ENCODE results near the gene SORCS2.

SORCS2 gene

GRCh38 chr4:7291372-7292114 is 99.2 kb downstream of the SORCS2 start:
- H3K4me3 ChIP-seq (ENCODE audit: low read depth, low read length) = no peak overlapping the region
- TF ChIP-seq POLR2A (IDR thresholded peaks at IDR 0.05; ENCODE audit: extremely low read depth, insufficient read length) (no peak), MAX (IDR thresholded peaks at IDR 0.05; ENCODE audit: low read depth, low read length) (no peak), CTCF (IDR thresholded peaks at IDR 0.05; ENCODE audit: low read depth, low read length) (no peak), MYC (IDR thresholded peaks at IDR 0.05; ENCODE audit: low read depth, low read length) (no peak)
- no peak for DNase-seq (ENCODE audit: low read depth)

GRCh38 chr4:7293703-7294102 is 101.4 kb downstream of the SORCS2 start:
- TF ChIP-seq MAX (IDR thresholded peaks at IDR 0.05; ENCODE audit: low read depth, low read length) = no peak
- no peak for TF ChIP-seq POLR2A (IDR thresholded peaks at IDR 0.05; ENCODE audit: extremely low read depth, insufficient read length)
- TF ChIP-seq MYC (IDR thresholded peaks at IDR 0.05; ENCODE audit: low read depth, low read length) = no peak
- no peak for TF ChIP-seq CTCF (IDR thresholded peaks at IDR 0.05; ENCODE audit: low read depth, low read length)
- H3K4me3 ChIP-seq (ENCODE audit: low read depth, low read length) = no peak overlapping the region

GRCh38 chr4:7294176-7294756 is 101.9 kb downstream of the SORCS2 start:
- peak; percentile 36 for DNase-seq (ENCODE audit: low read depth)
- H3K4me3 ChIP-seq (ENCODE audit: low read depth, low read length) = no peak overlapping the region
- no peak for TF ChIP-seq MAX (IDR thresholded peaks at IDR 0.05; ENCODE audit: low read depth, low read length)
- TF ChIP-seq POLR2A (IDR thresholded peaks at IDR 0.05; ENCODE audit: extremely low read depth, insufficient read length) = no peak
- TF ChIP-seq CTCF (IDR thresholded peaks at IDR 0.05; ENCODE audit: low read depth, low read length) = no peak
- no peak for TF ChIP-seq MYC (IDR thresholded peaks at IDR 0.05; ENCODE audit: low read depth, low read length)

More at GRCh38 chr4:7293703-7294102, 101.4 kb downstream of the SORCS2 start:
- DNase-seq (ENCODE audit: low read depth) = no peak

GRCh38 chr4:7295197-7295910 is 103.0 kb downstream of the SORCS2 start:
- no peak overlapping the region for H3K4me3 ChIP-seq (ENCODE audit: low read depth, low read length)
- DNase-seq (ENCODE audit: low read depth) = no peak
- TF ChIP-seq CTCF (IDR thresholded peaks at IDR 0.05; ENCODE audit: low read depth, low read length) = no peak

GRCh38 chr4:7295911-7296660 is 103.7 kb downstream of the SORCS2 start:
- DNase-seq (ENCODE audit: low read depth) = peak; percentile 54
- H3K4me3 ChIP-seq (ENCODE audit: low read depth, low read length) = no peak overlapping the region
- TF ChIP-seq MYC (IDR thresholded peaks at IDR 0.05; ENCODE audit: low read depth, low read length) (no peak), CTCF (IDR thresholded peaks at IDR 0.05; ENCODE audit: low read depth, low read length) (peak; percentile 37), MAX (IDR thresholded peaks at IDR 0.05; ENCODE audit: low read depth, low read length) (0 out of 2 replicates have a peak, but pooled peaks have one; percentile 30), POLR2A (IDR thresholded peaks at IDR 0.05; ENCODE audit: extremely low read depth, insufficient read length) (no peak)
